HepG2 (cell line): ENCODE data around the gene CHADL.

Source experiments
- BHLHE40 ChIP-seq: IDR thresholded peaks from 2 replicates; pipeline ENCODE4 v1.6.1; 2011; ENCODE audit warnings: low read length, improper control_type of control experiment
- HMG20B ChIP-seq: conservative IDR thresholded peaks from 2 replicates; pipeline ENCODE4 v1.6.1; 2016; ENCODE audit warnings: missing genetic modification reagents, missing compliant biosample characterization
- LBX2 ChIP-seq: sonication (generic); formaldehyde crosslinking; IDR thresholded peaks from 2 replicates; pipeline ENCODE4 v1.5.0; 2020; ENCODE audit warnings: missing genetic modification reagents, mild to moderate bottlenecking, borderline replicate concordance
- REST ChIP-seq, 2 experiments: IDR thresholded peaks; 2 replicates each; pipeline ENCODE4 v1.6.1; 2011 to 2012; ENCODE audit warnings: low read length in 2 of 2, borderline replicate concordance in 1 of 2, low read depth in 1 of 2, mild to moderate bottlenecking in 1 of 2, moderate library complexity in 1 of 2
- SIN3A ChIP-seq: IDR thresholded peaks from 2 replicates; pipeline ENCODE4 v1.6.1; 2011; ENCODE audit warnings: low read depth, mild to moderate bottlenecking, control low read depth, low read length, borderline replicate concordance
- ZBTB1 ChIP-seq: sonication (generic); formaldehyde crosslinking; IDR thresholded peaks from 2 replicates; pipeline ENCODE4 v1.4.0; 2020; ENCODE audit warnings: missing genetic modification reagents, borderline replicate concordance
- ZMYM3 ChIP-seq: sonication (generic); formaldehyde crosslinking; IDR thresholded peaks from 2 replicates; pipeline ENCODE4 v1.5.1; 2020; ENCODE audit warnings: mild to moderate bottlenecking, missing genetic modification reagents
- ZNF660 ChIP-seq: sonication (generic); formaldehyde crosslinking; IDR thresholded peaks from 2 replicates; pipeline ENCODE4 v1.5.1; 2020; ENCODE audit warnings: mild to moderate bottlenecking, low read depth, missing genetic modification reagents, borderline replicate concordance
- ZNF703 ChIP-seq: sonication (generic); formaldehyde crosslinking; IDR thresholded peaks from 2 replicates; pipeline ENCODE4 v1.5.1; 2020; ENCODE audit warnings: missing genetic modification reagents, mild to moderate bottlenecking, moderate library complexity, borderline replicate concordance

GRCh38 chr22:41223535-41223934 lies 17.2 kb downstream of the CHADL start:
- TF ChIP-seq ZNF703 (CRISPR knock-in tag) = no peak
- TF ChIP-seq LBX2 (CRISPR knock-in tag) = no peak
- no peak for TF ChIP-seq BHLHE40
- 0 out of 2 replicates have a peak, but pooled peaks have one; percentile 15 for TF ChIP-seq ZMYM3 (CRISPR knock-in tag)
- no peak for TF ChIP-seq SIN3A
- no peak for TF ChIP-seq ZBTB1
- no peak for TF ChIP-seq ZNF660
- no peak for TF ChIP-seq REST (IDR thresholded peaks at IDR 0.05; ENCODE audit: borderline replicate concordance in 1 of 2, low read depth in 1 of 2, low read length in 2 of 2)
- no peak for TF ChIP-seq HMG20B (CRISPR knock-in tag)
